Muscle of leg (tissue), 16 donors: ENCODE measurements around the gene PCDHGB5. TPM values are rescaled to one million over a fixed set of nuclear protein-coding genes. Genes with fewer than 3 reads are reported as not detected.
"Not testable (repeated sequence)": the region's sequence is repeated elsewhere in the genome, so short reads cannot be mapped to it uniquely, and the experiment has no call there.

Experiments
- DNase-seq: peaks from one replicate; pipeline ENCODE4 v3.0.0; 2013
- H3K27ac ChIP-seq: one replicate; pipeline ENCODE4 v1.5.1; 2013; ENCODE audit warnings: mild to moderate bottlenecking, low read length, control low read depth
- H3K27me3 ChIP-seq: one replicate; pipeline ENCODE4 v1.6.1; 2013; ENCODE audit warnings: low read length; ENCODE audit not compliant: control insufficient read depth, insufficient read depth
- H3K36me3 ChIP-seq: one replicate; pipeline ENCODE4 v1.6.1; 2013; ENCODE audit warnings: low read length; ENCODE audit not compliant: control insufficient read depth, insufficient read depth
- H3K4me1 ChIP-seq: one replicate; pipeline ENCODE4 v1.6.1; 2013; ENCODE audit warnings: low read length; ENCODE audit not compliant: control insufficient read depth, insufficient read depth
- H3K4me3 ChIP-seq: one replicate; pipeline ENCODE4 v1.5.1; 2013; ENCODE audit warnings: low read length, control low read depth
- H3K9me3 ChIP-seq: replicated peaks from 2 replicates; pipeline ENCODE4 v1.6.1; 2013; ENCODE audit warnings: low read depth, low read length; ENCODE audit not compliant: control insufficient read depth
- WGBS: methylation state at CpG from one replicate; pipeline ENCODE4 v1.1.5; 2013; ENCODE audit warnings: missing lambda C conversion rate; ENCODE audit not compliant: insufficient coverage; 5-methylcytosine and 5-hydroxymethylcytosine counted together
- long read RNA-seq, 11 donors: transcript quantifications; one replicate each; lab custom pipeline, GENCODE V29; 2026
- polyA plus RNA-seq, 8 donors: library from polyadenylated mRNA; unstranded; fragments of 120-200 nt; gene quantifications; one replicate each; pipeline versions ENCODE4 v1.2.1 to v1.2.3, GENCODE V29; 2013; ENCODE audit warnings: inconsistent platforms in 1 of 8, low replicate concordance in 1 of 8; ENCODE audit not compliant: insufficient read length in 8 of 8, insufficient read depth in 1 of 8
- total RNA-seq: library from RNA; stranded (reverse); fragments of 120-200 nt; gene quantifications from one replicate; pipeline ENCODE4 v1.2.4, GENCODE V29; 2013

Gene PCDHGB5
- 4.3 TPM for total RNA-seq
- 1 to 10 TPM; 3.0 to 6.3 (median 4.5) TPM for polyA plus RNA-seq
- long read RNA-seq, donor 1, result 0 reads
- long read RNA-seq, donor 2, result 0 reads
- long read RNA-seq, donor 3, full-length matches to known transcripts, result 2 of 2 reads
- long read RNA-seq, donor 3, partial matches to known transcripts, result 0 of 2 reads
- long read RNA-seq, donor 3, other reads (novel, unspliced or antisense), result 0 of 2 reads
- long read RNA-seq, donor 4, partial matches to known transcripts, result 0 of 1 reads
- long read RNA-seq, donor 4, other reads (novel, unspliced or antisense), result 0 of 1 reads
- long read RNA-seq, donor 5, full-length matches to known transcripts, result 6 of 6 reads
- long read RNA-seq, donor 5, partial matches to known transcripts, result 0 of 6 reads
- long read RNA-seq, donor 5, other reads (novel, unspliced or antisense), result 0 of 6 reads
- long read RNA-seq, donor 6, full-length matches to known transcripts, result 2 of 2 reads
- long read RNA-seq, donor 6, partial matches to known transcripts, result 0 of 2 reads
- long read RNA-seq, donor 6, other reads (novel, unspliced or antisense), result 0 of 2 reads
- long read RNA-seq, donor 7, full-length matches to known transcripts, result 4 of 4 reads
- long read RNA-seq, donor 7, partial matches to known transcripts, result 0 of 4 reads
- long read RNA-seq, donor 7, other reads (novel, unspliced or antisense), result 0 of 4 reads
- long read RNA-seq, donor 8, full-length matches to known transcripts, result 2 of 2 reads
- long read RNA-seq, donor 8, partial matches to known transcripts, result 0 of 2 reads
- long read RNA-seq, donor 8, other reads (novel, unspliced or antisense), result 0 of 2 reads
- long read RNA-seq, donor 9, full-length matches to known transcripts, result 4 of 4 reads
- long read RNA-seq, donor 9, partial matches to known transcripts, result 0 of 4 reads
- long read RNA-seq, donor 9, other reads (novel, unspliced or antisense), result 0 of 4 reads
- long read RNA-seq, donor 10, partial matches to known transcripts, result 0 of 4 reads
- long read RNA-seq, donor 10, other reads (novel, unspliced or antisense), result 0 of 4 reads
- long read RNA-seq, donor 11, full-length matches to known transcripts, result 4 of 4 reads
- long read RNA-seq, donor 11, partial matches to known transcripts, result 0 of 4 reads
- long read RNA-seq, donor 11, other reads (novel, unspliced or antisense), result 0 of 4 reads

- Histone ChIP-seq H3K9me3 (peaks cover 75% of the 10 kb centered on the region), H3K27me3 (peaks cover 18% of the 10 kb centered on the region)
- not testable (repeated sequence) for H3K27ac ChIP-seq, H3K4me1 ChIP-seq, H3K4me3 ChIP-seq, H3K36me3 ChIP-seq, DNase-seq
- WGBS, result 2% methylated on average over 9 of the region's 43 CpGs
Measured at GRCh38 chr5:141397756-141398551, at the start of gene PCDHGB5. Gene PCDHGB5 (plus strand): TSS chr5:141397947. CDS start chr5:141398128, 181 bp downstream.

- Histone ChIP-seq H3K27me3 (peaks cover 3% of the 10 kb centered on the region), H3K36me3 (no peaks in the 10 kb centered on the region), H3K4me1 (no peaks in the 10 kb centered on the region), H3K4me3 (no peak within 1 kb of the TSS), H3K9me3 (peaks cover 45% of the 10 kb centered on the region), H3K27ac (no peak within 1 kb of the TSS)
- peak; percentile 11 for DNase-seq
- WGBS, result 34% methylated on average over 27 of the region's 29 CpGs
Measured at GRCh38 chr5:141349917-141350619, 47.7 kb upstream of the PCDHGB5 start, which contains the start of gene PCDHGB1. Gene PCDHGB1 (plus strand): TSS chr5:141350099. CDS start chr5:141350261, 162 bp downstream.

DNA sequence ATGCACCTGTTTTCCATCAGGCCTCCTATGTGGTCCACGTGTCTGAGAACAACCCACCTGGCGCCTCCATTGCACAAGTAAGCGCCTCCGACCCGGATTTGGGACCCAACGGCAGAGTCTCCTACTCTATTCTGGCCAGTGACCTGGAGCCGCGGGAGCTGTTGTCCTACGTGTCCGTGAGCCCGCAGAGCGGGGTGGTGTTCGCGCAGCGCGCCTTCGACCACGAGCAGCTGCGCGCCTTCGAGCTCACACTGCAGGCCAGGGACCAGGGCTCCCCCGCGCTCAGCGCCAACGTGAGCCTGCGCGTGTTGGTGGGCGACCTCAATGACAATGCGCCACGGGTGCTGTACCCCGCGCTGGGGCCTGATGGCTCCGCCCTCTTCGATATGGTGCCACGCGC is 46.2 kb upstream of the PCDHGB5 start:
- no peak overlapping the region for H3K27ac ChIP-seq
- H3K4me3 ChIP-seq, result no peak overlapping the region
- no peaks in the 10 kb centered on the region for H3K4me1 ChIP-seq
- peaks cover 3% of the 10 kb centered on the region for H3K27me3 ChIP-seq
- 47% methylated on average over 16 of the region's 36 CpGs for WGBS
- H3K9me3 ChIP-seq, result peaks cover 52% of the 10 kb centered on the region
- H3K36me3 ChIP-seq, result no peaks in the 10 kb centered on the region
- no peak for DNase-seq

GRCh38 chr5:141354900-141355469 is 42.8 kb upstream of the PCDHGB5 start, which contains the start of gene PCDHGA4:
Gene PCDHGA4 (plus strand): TSS chr5:141355021. CDS start chr5:141355108, 87 bp downstream.
- Histone ChIP-seq H3K36me3 (no peaks in the 10 kb centered on the region), H3K4me1 (no peaks in the 10 kb centered on the region), H3K9me3 (peaks cover 59% of the 10 kb centered on the region), H3K27me3 (peaks cover 3% of the 10 kb centered on the region), H3K4me3 (no peak within 1 kb of the TSS), H3K27ac (no peak within 1 kb of the TSS)
- DNase-seq, result peak; percentile 0
- WGBS, result 16% methylated on average over 29 of the region's 29 CpGs

GRCh38 chr5:141355641-141356040 is 42.1 kb upstream of the PCDHGB5 start:
- Histone ChIP-seq H3K9me3 (peaks cover 60% of the 10 kb centered on the region), H3K4me3 (no peak overlapping the region), H3K27me3 (peaks cover 2% of the 10 kb centered on the region), H3K4me1 (no peaks in the 10 kb centered on the region), H3K27ac (no peak overlapping the region), H3K36me3 (no peaks in the 10 kb centered on the region)
- WGBS, result 70% methylated on average over 22 of the region's 24 CpGs
- DNase-seq, result no peak

DNA sequence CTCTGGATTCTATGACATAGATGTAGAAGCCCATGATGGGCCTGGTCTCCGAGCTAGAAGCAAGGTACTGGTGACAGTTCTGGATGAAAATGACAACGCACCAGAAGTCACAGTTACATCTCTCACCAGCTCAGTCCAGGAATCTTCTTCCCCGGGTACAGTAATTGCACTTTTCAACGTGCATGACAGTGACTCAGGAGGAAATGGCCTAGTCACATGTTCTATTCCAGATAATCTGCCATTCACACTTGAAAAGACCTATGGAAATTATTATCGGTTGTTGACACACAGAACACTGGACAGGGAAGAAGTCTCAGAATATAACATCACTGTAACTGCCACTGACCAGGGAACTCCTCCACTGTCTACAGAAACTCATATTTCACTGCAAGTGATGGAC is 41.6 kb upstream of the PCDHGB5 start:
- WGBS, result 75% methylated on average over 3 of the region's 5 CpGs
- peaks cover 2% of the 10 kb centered on the region for H3K27me3 ChIP-seq
- no peaks in the 10 kb centered on the region for H3K36me3 ChIP-seq
- H3K27ac ChIP-seq, result no peak overlapping the region
- peaks cover 61% of the 10 kb centered on the region for H3K9me3 ChIP-seq
- no peak overlapping the region for H3K4me3 ChIP-seq
- H3K4me1 ChIP-seq, result no peaks in the 10 kb centered on the region
- no peak for DNase-seq

DNA sequence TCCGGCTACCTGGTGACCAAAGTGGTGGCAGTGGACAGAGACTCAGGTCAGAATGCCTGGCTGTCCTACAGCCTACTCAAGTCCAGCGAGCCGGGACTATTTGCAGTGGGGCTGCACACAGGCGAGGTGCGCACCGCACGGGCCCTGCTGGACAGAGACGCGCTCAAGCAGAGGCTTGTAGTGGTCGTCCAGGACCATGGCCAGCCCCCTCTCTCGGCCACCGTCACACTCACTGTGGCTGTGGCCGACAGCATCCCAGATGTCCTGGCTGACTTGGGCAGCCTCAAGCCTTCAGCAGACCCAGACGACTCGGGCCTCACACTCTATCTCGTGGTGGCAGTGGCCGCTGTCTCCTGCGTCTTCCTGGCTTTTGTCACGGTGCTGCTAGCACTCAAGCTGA is 40.8 kb upstream of the PCDHGB5 start:
- H3K9me3 ChIP-seq, result peaks cover 61% of the 10 kb centered on the region
- no peaks in the 10 kb centered on the region for H3K4me1 ChIP-seq
- H3K27ac ChIP-seq, result no peak overlapping the region
- no peak overlapping the region for H3K4me3 ChIP-seq
- no peaks in the 10 kb centered on the region for H3K27me3 ChIP-seq
- H3K36me3 ChIP-seq, result no peaks in the 10 kb centered on the region
- no peak for DNase-seq
- 67% methylated on average over 19 of the region's 19 CpGs for WGBS

DNA sequence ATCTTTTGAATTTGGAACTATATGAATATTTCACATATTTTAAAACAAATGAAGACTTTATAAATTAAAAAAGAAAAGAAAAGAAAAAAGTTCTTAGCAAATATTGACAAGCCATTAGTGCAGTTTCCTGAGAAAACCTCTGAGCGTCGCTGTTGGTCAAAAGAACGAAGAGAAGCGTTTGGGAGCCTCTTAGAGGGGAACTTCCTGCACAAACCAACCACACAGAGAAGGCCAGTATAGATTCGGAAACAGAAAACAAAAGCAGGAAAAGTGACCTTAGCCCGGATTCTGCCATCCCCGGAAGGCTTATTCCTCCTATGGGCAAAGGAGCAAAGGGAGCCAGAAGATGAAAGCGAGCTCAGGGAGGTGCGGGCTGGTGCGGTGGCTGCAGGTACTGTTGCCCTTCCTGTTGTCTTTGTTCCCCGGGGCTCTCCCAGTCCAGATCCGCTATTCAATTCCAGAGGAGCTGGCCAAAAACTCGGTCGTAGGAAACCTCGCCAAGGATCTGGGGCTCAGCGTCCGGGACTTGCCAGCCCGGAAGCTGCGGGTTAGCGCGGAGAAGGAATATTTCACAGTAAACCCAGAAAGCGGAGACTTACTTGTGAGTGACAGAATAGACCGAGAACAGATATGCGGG is 37.8 kb upstream of the PCDHGB5 start, which contains the start of gene PCDHGB2:
TSS of gene PCDHGB2 (plus strand) at position 205 of the 637 bp plus-strand sequence. CDS start at position 347, 142 bp downstream.
- H3K4me3 ChIP-seq, result peak within 1 kb of the TSS; percentile 18
- 22% methylated on average over 16 of the region's 24 CpGs for WGBS
- no peaks in the 10 kb centered on the region for H3K36me3 ChIP-seq
- peaks cover 74% of the 10 kb centered on the region for H3K9me3 ChIP-seq
- H3K27ac ChIP-seq, result no peak within 1 kb of the TSS
- peak; percentile 14 for DNase-seq
- H3K4me1 ChIP-seq, result no peaks in the 10 kb centered on the region
- peaks cover 10% of the 10 kb centered on the region for H3K27me3 ChIP-seq
